GM19324 (cell line): ENCODE results near the gene GTF3C1.

ENCODE experiments used
- ATAC-seq: cut with Tn5 transposase; IDR thresholded peaks from one replicate; pipeline ENCODE4 v1.9.1; 2021; ENCODE audit warnings: mild to moderate bottlenecking, moderate library complexity; ENCODE audit not compliant: unreplicated experiment, low FRiP score

GTF3C1 gene

DNA sequence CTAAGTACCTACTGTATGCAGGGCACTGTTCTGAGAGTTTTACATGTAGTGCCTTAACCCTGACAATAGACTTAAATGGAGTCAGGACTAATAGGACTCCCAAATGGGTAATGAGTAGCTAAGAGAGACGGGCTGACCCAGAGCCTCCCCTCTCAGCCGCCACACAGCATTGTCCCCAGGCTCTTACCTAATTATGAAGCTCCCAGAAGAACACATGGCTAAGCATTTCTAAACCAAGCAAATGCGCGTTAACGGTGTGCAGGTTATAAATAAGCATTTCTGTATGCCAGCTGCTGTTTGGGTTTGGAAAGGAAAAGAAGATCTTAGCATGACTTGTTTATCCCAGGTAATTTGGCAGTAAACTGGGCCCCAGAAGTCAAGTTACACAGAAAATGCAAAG lies 14.5 kb upstream of the GTF3C1 start:
- ATAC-seq: no peak

DNA sequence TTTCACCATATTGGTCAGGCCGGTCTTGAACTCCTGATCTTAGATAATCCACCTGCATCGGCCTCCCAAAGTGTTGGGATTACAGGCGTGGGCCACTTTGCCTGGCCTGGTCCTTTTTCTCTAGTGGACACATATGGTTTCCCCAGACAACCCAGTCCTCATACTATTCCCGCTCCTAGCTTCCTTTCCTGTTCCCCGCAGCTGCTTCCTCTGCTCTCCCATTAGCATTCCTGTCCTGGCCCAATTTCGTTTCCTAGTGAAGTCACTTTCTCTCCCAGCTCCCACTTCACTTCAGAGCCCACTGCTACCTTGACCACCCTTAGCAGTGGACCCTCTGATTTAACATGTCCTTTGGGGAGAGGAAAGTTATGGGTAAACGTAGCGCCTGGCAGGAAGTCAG lies 11.5 kb upstream of the GTF3C1 start:
- ATAC-seq: no peak

DNA sequence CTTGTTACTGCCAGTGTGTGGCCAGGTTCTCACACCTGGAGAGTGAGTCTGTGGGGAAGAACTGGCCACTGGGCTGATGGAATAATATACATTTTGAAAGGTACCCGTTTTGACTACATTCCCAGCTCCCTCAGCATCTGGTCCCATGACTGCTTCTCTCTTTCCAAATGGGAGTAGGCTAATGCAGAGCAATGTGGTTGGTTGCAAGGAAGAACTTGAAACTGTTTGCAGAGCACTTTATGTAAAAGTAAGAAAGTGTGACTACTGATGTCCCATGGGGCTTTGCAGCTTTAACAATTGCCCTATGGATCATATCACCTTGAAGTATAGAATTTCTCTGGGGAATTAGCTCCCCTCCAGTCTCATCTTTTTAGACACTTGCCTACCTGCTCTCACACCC lies 9.2 kb upstream of the GTF3C1 start:
- no peak for ATAC-seq

DNA sequence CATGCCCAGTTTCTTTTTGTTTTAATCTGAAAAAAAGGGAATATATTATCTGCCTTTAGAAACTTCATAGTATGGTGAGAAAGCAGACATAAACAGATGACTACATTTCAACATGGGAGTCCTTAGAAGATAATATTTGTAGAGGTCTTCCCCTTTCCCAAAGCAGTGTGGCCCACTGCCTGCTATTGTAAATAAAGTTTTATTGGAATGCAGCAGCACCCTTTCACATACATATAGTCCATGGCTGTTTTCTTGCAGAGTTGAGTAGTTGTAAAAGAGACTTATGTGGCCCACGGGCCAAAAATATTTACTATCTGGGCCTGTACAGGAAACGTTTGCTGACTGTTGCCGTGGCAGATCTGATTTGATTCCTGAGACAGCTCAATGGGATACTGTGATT lies 8.7 kb upstream of the GTF3C1 start:
- ATAC-seq: no peak

DNA sequence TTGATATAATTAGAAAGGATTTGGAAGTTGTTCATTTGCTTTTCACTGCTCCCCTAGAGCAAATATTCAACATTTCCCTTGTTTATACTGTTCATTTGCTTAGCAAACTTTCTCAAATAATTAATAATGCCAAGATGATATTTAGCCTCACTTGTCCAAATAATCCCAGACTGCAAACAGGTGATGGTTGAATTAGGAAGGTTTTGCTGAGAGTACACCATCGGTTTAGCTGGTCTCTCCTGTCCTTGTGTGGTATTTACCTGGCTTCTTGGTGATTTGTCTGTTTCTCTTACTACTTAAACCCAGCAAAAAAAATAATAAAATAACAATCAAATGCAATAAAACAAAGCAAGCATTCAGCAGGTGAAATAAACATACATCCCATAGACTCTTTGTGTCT lies 6.8 kb upstream of the GTF3C1 start:
- no peak for ATAC-seq

DNA sequence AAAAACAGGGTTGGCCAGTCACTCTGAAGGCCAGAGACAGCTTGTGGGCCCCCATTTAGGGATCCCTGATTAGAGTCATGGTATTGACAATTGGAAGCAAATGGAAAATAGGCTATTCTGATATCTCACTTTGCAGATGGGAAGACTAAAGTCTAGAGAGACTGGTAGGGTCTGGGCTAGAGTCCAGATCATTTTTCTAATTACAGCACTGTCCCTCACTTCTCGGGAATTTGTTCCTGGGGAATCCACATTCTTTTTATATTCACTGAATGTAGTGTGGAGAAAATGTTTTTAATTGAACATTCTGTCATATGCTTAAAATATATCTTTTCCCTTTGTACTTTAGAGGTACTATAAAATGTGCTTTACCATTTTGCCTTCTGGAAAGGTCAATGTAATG lies 1.3 kb upstream of the GTF3C1 start:
- ATAC-seq: no peak

DNA sequence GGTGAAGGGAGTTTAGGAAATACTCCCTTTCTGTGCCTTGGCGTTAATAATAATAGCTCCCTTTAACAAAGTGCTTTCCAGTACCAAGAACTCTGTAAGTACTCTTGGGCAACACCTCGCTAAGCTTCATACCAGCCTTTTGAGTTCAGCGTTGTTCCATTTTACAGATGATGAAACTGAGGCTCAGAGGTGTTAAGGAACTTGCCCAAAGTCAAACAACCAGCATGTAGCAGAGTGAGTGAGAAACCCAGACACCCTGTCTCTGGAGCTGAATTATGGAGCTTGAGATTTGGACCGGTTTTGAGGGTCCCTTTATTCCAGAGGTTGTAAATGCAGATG lies 838 bp upstream of the GTF3C1 start:
- no peak for ATAC-seq

DNA sequence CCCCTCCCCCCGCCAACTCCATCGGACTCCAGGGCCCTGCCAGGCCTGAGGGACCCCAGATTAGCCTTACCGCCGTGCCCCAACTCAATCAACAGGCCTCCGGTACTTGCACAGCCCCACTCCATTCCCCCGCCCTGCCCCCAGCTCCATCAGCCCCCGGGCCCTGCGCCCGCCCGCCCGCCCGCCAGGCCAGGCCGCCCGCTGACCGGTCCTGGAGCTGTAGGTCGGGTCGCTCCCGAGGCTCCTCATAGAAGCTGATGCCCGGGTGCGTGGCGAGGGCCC lies 308 bp downstream of the GTF3C1 start:
- ATAC-seq: peak; percentile 36

DNA sequence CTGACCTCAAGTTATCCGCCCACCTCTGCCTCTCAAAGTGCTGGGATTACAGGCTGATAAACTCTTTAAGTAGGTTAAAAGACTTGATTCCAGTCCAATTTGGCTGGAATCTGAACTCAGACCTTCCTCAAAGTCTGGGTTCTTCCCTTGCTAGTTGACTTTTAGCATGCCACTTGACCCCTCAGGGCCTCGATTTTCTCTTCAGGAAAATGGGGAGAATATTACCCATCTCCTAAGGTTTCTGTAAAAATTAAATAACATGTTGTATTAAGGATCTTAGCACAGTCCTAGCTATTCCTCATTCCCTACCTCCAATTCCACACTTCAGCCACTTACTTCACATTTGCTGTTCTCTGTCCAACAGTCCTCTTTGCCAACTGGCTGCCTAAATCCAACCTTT lies 1.9 kb downstream of the GTF3C1 start:
- ATAC-seq: no peak

DNA sequence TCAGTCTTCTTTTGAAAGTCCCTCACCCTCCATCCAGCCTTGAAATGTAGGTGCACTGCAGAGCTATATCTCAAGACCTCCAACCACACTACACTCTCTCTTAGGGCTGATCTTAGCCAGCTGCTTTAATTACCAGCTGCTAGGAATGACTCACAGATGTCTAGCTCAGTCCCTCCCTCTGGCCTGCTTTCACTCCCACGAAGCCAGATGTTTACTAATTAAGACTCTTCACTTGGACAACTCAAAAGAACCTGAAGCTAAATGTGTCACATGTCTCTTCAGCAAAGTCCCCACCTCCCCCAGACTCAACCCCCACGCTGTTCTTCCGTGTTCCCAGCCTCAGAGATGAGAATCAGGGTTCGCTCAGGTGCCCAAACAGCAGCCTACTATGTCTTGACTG lies 2.6 kb downstream of the GTF3C1 start:
- no peak for ATAC-seq

DNA sequence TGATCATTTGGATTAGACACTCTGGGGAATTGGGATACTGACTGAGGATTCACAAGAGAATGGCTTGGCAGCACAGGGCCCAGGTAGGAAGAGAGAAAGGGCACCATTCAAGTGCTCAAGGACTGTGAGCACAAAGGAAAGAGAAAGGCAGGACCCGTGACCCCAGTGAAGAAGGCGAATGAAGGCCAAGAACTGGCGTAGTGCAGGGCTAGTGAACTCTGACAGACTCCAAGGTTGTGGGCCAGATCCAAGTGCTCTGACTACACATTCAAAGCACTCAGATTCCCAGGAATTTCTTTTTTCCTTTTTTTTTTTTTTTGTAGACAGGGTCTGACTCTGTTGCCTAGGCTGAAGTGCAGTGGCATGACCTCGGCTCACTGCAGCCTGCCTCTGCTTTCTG lies 5.0 kb downstream of the GTF3C1 start:
- no peak for ATAC-seq

DNA sequence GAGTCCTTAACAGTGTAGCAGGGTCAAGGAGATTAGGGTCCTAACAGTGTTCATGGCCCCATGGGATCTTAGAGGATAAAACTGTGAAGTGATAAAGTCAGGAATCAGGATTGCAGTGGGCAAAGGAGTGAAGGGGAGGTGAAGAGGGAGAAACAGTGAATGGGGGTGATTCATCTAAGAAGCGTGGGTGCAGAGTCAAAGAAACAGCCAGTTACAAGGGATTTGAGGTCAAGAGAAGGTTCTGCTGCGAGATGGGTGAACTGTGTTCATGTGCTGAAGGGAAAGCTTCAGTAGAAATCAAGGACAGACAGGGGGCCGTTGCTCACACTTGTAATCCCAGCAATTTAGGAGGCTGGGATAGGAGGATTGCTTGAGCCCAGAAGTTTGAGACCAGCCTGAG lies 5.9 kb downstream of the GTF3C1 start:
- no peak for ATAC-seq

DNA sequence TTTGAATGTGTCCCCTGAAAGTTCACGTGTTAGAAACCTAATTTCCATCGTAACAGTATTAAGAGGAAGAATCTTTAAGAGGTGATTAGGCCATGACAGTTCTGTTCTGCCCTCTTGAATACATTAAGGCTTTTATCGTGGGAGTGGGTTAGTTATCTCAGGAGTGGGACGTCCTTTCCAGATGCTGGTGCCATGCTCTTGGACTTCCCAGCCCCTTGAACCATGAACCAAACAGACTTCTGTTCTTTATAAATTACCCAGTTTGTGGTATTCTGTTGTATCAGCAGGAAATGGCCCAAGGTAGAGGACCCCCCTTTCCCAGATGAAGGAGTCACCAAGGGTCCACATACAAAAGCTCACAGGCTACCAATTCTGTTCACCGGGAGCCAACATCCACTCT lies 10.1 kb downstream of the GTF3C1 start:
- no peak for ATAC-seq

DNA sequence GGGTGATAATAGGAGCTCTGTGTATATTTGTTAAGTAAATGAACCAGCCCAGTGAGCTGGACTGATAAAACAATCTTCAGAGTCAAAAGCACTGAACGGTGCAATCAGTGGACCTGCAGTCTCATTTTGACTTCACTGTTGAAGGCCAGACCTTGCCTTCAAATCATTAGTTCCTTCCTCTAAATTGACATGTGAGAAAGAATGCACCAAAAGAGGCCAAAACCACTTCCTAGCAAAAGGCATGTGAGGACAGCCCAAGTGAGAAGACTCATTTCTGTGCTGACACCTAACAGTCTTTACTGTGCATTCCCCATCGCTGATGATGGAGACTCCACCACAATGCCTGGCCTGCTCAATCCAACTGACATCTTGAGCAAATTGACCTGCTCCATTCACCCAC lies 10.6 kb downstream of the GTF3C1 start:
- no peak for ATAC-seq

DNA sequence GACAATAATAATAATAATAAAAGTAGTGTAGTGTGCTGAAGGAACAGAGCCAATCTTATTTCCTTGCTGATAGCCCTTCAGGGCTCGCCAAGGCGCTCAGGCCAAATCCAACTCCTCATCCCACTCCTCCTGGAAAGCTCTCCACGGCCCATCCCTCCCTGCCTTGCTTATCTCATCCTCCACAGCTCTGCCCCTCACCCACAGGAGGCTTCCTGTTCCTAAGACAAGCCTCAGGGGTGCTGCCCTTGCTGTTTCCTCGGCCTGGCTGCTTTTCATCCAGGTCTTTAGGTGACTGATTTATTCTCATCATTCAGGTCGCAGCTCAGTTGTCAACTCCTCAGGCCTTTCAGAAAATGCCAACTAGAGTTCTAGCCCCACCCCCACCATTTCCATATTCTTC lies 11.2 kb downstream of the GTF3C1 start:
- no peak for ATAC-seq

DNA sequence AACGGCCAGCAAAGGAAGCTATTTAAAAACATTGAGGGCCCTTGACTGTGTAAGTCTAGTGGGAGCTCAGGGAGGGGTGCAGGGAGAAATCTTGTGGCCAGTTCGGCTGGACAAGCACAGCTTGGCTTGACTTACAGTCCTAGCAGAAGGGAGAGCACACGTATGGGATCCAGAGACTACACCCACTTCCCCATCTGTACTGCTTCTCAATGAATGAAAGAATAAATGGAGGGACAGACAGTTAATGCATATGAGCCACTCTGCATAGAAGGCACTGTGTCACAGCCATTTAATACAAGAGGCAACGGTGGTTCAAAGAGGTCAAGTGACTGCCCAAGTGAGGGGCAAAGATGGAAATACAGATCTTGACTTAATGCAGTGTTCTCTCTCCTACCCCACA lies 15.5 kb downstream of the GTF3C1 start:
- ATAC-seq: no peak

DNA sequence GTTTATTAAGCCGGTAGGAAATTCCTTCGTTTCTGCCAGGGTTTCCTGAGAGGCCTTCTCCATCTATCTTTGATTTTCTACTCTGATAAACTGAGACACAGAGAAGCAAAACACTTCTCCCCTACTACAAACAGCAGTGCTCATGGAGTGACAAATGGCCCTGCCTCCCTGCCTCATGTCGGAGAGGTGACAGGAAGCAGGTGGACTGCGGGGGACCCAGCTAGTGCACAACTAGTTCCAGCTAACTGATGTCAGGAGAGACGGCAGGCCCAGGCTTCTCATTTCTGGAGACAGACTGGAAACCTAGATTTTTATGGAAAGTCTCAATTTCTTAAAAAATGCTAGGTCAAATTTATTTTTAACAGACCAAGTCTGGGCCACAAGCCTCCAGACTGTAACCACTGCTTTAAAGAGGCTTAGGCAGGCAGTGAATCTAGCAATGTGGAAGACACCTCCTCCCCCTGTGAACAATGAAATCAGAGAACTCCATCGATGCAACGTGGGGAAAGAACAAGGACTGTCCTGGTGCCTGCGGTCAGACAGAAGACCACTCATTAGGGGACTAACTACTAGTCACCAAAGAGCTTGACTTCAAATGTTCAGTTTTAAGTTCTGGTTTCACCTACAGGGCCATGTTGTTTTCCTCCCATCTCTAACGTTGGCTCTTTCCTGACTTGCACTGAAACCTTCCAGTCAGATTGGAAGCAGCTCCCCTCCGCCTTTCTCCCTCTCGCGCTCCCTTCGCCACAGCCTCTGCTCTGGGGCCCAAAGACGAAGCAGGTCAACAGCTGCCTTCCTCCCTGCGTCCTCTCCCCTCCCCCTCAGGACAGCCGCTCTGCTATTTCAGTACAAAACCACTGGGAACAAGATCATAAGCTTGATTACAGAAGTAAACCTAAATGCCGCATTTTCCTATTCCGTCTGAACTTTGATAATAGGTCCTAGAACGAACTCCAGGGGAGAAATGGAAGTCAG lies 17.6 kb downstream of the GTF3C1 start:
- no peak for ATAC-seq

DNA sequence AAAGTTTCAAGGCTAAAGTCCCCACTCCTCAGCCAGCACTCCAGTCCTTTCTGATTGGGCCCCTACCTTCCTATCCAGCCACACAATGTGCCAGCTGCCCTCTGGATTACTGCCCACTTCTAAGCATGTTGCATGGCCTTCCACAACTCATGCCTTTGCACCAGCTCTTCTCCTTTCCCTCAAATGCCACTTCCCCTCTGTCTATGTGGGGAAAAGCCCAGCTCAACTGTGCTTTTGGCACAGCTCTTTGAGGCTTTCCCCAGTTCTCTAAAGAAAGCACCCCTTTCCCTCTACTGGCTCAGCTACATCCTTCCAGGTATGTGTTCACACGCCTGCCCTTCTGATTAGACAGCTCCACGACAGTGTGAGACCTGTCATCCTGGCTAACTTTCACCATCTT lies 18.5 kb downstream of the GTF3C1 start:
- no peak for ATAC-seq

DNA sequence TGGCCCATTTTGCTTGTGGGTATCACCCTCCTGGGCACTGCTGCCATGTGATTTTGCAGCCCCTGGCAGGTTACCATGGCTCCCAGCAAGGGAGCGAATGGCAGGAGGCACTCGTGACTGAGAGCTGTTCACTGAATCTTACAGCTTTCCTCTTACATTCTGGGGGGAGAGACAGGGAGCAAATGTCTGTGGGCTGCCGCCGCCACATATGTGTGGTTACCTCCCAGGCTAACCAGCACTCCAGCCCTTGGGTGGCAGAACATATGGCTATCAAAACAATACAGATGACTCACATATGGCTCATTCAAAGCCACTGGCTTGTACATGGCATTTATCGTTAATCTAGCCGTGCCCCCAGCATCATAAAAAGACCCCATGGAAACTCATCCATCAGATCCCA lies 19.8 kb downstream of the GTF3C1 start:
- ATAC-seq: no peak

DNA sequence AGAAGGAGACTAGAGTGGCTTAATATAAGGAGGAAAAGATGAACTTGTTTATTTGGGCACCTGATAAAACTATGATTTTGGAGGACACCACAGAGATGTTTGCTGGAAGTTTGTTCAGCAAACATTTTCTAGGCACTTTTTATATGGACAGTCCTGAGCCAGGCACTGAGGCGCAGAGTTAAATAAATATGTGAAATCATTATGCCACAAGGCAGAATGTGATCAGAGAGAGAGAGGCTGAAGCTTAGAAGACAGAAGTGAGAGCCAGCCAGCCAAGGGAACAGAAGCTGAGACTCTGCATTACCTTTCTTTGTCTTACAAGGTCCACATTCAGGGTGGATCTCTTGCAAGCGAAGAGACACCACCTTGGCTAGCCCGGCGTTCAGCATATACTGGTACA lies 21.4 kb downstream of the GTF3C1 start:
- no peak for ATAC-seq

DNA sequence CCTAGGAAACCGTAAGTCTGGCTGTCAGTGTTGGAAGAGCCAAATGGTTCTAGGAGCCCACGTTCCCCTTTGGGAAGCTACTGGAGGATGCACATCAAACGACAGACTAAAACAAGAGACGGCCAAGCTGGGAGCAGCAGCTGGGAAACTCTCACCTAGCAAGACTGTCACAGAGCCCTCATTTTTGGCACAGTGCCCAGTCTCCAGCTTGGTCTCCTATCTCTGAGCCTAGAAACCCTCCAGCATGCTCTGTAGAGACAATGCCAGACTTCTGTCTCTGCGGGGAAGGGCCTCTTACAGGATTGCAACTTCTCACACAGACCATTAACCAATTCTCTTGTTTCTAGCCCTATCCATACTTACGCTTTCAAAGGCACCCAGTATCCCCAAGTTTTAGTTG lies 23.5 kb downstream of the GTF3C1 start:
- ATAC-seq: no peak

DNA sequence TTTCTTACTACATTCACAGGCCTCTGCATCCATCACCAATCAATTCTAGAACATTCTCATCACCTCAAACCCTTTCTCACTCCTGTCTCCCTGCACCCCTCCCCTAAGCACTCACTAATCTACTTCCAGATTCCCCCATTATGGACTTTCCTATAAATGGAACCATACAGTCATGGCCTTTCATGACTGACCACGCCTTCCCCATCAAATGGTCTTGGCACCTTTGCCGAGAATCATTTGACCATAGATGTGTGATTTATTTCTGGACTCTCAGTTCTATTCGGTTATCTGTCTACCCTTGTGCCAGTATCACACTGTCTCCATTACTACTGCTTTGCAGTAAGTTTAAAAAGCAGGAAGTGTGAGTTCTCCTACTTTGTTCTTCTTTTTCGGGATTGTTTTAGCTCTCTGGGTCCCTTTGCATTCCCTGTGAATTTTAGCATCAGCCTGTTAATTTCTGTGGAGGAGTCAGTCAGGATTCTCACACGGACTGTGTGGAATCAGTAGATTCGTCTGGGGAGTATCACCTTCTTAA lies 27.5 kb downstream of the GTF3C1 start:
- no peak for ATAC-seq
